Astrocyte of the cerebellum (primary cell): Measurements from ENCODE around the gene DRD5.
"Not testable (repeated sequence)": the region's sequence is repeated elsewhere in the genome, so short reads cannot be mapped to it uniquely, and the experiment has no call there.

Experiments
- DNase-seq: peaks from one replicate; pipeline ENCODE4 v3.0.0-alpha.2; 2011; ENCODE audit warnings: low read depth
- H3K4me3 ChIP-seq: 2 replicates; pipeline ENCODE4 v1.5.1; 2011; ENCODE audit warnings: mild to moderate bottlenecking, low read depth, low read length, moderate library complexity
- CTCF ChIP-seq: IDR thresholded peaks from 2 replicates; pipeline ENCODE4 v1.5.1; 2012; ENCODE audit warnings: low read length, low read depth, moderate library complexity, mild to moderate bottlenecking; ENCODE audit errors: missing control alignments
- in situ Hi-C: cut with HindIII; loops from 2 replicates; pipeline ENCODE4 v1.10.0; 2017; ENCODE audit warnings: low sequenced_read_pairs

Gene DRD5

DNA sequence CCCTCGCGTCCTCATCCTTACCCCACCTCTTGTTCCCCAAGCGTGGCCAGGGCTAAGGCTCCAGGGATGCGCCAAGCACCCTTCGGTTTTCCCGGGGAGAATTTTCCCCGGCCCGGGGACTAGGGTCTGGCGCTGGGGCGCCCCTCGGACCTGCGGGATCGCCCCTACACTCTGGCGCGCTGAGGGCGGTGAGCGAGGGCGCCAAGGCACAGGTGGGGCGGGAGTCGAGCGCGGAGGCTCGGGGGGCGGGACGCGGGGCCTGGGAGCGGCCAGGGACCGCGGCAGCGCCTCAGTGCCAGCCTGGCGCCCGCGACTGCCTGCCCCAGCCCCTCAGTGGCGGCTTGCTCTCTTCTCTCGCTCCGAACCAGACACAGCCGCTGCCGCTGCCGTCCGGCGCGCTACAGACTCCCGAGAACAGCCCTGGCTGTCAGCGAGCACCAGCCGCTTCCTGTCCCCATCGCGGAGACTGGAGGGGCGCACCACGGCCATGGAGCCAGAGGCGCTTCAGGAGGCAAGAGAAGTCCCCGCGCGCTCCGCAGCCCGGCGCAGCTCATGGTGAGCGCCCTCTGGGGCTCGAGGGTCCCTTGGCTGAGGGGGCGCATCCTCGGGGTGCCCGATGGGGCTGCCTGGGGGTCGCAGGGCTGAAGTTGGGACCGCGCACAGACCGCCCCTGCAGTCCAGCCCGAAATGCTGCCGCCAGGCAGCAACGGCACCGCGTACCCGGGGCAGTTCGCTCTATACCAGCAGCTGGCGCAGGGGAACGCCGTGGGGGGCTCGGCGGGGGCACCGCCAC, at the start of gene DRD5:
Gene DRD5 (plus strand): TSS at position 292 of the 793 bp plus-strand sequence. CDS start 396 bp downstream, at position 688.
- in situ Hi-C loops, result no loop called here

GRCh38 chr4:9732256-9732655, 49.2 kb upstream of the DRD5 start:
- H3K4me3 ChIP-seq, DNase-seq, in situ Hi-C loops: not testable (repeated sequence)

More for the DNA sequence above, at the start of gene DRD5:
- no peak for TF ChIP-seq CTCF
- H3K4me3 ChIP-seq, result no peak within 1 kb of the TSS
- no peak for DNase-seq

GRCh38 chr4:9735515-9735914, 45.9 kb upstream of the DRD5 start:
- no peak for DNase-seq
- in situ Hi-C loops, result no loop called here
- TF ChIP-seq CTCF, result no peak
- H3K4me3 ChIP-seq, result no peak overlapping the region

- DNase-seq, H3K4me3 ChIP-seq, in situ Hi-C loops: not testable (repeated sequence)
Observed at GRCh38 chr4:9737280-9737679, 44.2 kb upstream of the DRD5 start.

DNA sequence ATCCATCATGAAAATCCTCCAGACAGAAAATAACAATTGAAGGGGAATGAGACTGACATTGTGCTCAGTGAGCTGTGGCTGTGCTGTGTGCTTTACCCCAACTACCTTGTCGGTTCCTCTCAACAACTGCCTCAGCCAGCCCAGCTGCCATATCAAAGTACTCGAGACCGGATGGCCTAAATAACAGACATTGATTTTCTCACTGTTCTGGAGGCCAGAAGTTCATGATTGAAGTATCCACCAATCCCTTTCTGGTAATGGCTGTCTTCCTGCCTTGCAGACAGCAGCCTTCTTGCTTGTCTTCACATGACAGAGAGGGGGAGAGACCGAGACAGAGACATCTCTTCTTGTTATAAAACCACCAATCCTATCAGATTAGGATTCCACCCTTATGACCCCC, 37.6 kb upstream of the DRD5 start:
- DNase-seq, in situ Hi-C loops, H3K4me3 ChIP-seq: not testable (repeated sequence)

- no peak for TF ChIP-seq CTCF
- in situ Hi-C loops, result no loop called here
- H3K4me3 ChIP-seq, result no peak overlapping the region
- no peak for DNase-seq
Observed at GRCh38 chr4:9745782-9746181, 35.7 kb upstream of the DRD5 start.

DNA sequence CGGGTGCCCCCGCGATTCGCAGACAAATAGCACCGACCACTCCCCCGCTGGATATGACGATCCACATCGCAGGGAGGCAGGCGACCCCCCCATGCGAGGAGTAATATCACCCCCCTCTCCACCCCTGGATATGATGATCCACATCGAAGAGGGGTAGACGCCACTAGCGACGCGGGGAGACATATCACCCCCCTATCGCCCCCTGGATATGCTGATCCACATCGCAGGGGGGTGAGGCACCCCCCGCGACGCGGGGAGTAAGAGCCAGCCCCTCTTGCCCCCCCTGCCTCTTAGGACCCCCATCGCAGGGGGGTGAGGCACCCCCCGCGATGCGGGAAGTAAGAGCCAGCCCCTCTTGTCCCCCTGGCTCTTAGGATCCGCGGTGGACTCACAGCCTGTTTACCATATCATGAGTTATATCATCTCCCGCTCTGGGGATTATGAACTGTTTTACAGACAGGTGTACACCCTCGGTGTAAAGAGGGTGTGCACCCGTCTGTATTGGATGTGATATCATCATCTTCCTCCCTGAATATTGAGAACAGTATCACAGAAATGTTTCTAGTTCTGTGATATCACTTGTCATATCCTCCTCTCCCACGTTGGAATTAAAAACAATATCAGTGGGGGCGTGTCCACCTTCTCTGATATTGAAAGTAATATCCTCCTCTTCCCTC, 22.7 kb upstream of the DRD5 start:
- in situ Hi-C loops, result no loop called here
- H3K4me3 ChIP-seq, result no peak overlapping the region
- no peak for DNase-seq
- no peak for TF ChIP-seq CTCF

GRCh38 chr4:9762823-9763475, 18.5 kb upstream of the DRD5 start:
- peak; percentile 69 for TF ChIP-seq CTCF
- in situ Hi-C loops, result no loop called here
- no peak overlapping the region for H3K4me3 ChIP-seq
- DNase-seq, result peak; percentile 38
